Glutamatergic neuron (in vitro differentiated cells): Measurements from ENCODE around the gene NEK1. TPM values are rescaled to one million over a fixed set of nuclear protein-coding genes. Genes with fewer than 3 reads are reported as not detected.
A peak's percentile ranks its signal among the peaks of the same experiment; 100 is the strongest.

Experiments
- DNase-seq: peaks from one replicate; pipeline ENCODE4 v3.0.0; 2022
- H3K27ac Mint-ChIP-seq: one replicate; pipeline ENCODE4 v1.8.0; 2020; ENCODE audit warnings: mild to moderate bottlenecking, mixed read lengths, inconsistent platforms; ENCODE audit not compliant: unreplicated experiment
- H3K27me3 Mint-ChIP-seq: one replicate; pipeline ENCODE4 v1.8.0; 2020; ENCODE audit warnings: mild to moderate bottlenecking, moderate library complexity, mixed read lengths, inconsistent platforms; ENCODE audit not compliant: unreplicated experiment
- H3K36me3 Mint-ChIP-seq: one replicate; pipeline ENCODE4 v1.8.0; 2020; ENCODE audit warnings: mild to moderate bottlenecking, mixed read lengths, inconsistent platforms; ENCODE audit not compliant: unreplicated experiment
- H3K4me1 Mint-ChIP-seq: one replicate; pipeline ENCODE4 v1.8.0; 2020; ENCODE audit warnings: mild to moderate bottlenecking, low read depth, mixed read lengths, inconsistent platforms; ENCODE audit not compliant: unreplicated experiment
- H3K4me3 Mint-ChIP-seq: one replicate; pipeline ENCODE4 v1.8.0; 2020; ENCODE audit warnings: mild to moderate bottlenecking, mixed read lengths, inconsistent platforms; ENCODE audit not compliant: unreplicated experiment
- H3K9me3 Mint-ChIP-seq: one replicate; pipeline ENCODE4 v1.8.0; 2020; ENCODE audit warnings: mild to moderate bottlenecking, moderate library complexity, mixed read lengths, inconsistent platforms; ENCODE audit not compliant: unreplicated experiment
- total RNA-seq: library from RNA; stranded (reverse); fragmentation: NEBNext Ultra II Directional; extraction: Animal tissue kit (Norgen Biotek cat#: 25700); gene quantifications from one replicate; pipeline ENCODE4 v1.2.1, GENCODE V29; 2021; ENCODE audit not compliant: unreplicated experiment
- TF ChIP-seq, protein P1 (sequence below): fragments of 200-600 bp; sonication (generic); IDR thresholded peaks from one replicate; pipeline ENCODE4 v1.5.0; 2021; ENCODE audit not compliant: partially characterized antibody, unreplicated experiment

The NEK1 gene
- total RNA-seq, 1 donor from 2014 or later = 23.2 TPM

DNA sequence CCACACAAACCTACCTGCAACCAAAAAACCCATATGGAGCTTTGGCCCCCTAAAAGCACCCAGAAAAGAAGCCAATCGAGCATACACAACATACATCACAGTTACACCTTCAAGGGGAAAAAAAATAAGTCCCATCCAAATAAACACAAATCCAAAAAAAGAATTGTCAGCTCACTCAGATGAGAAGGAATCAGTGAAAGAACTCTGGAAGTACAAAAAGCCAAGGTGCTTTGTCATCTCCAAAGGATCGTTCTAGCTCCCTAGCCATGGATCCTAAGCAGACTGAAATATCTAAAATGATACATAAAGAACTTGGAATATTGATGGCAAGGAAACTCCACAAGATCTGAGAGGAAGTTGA lies 119.2 kb downstream of the NEK1 start:
- peaks cover 22% of the 10 kb centered on the region for H3K36me3 Mint-ChIP-seq
- H3K4me1 Mint-ChIP-seq = no peaks in the 10 kb centered on the region
- TF ChIP-seq, protein P1, sequence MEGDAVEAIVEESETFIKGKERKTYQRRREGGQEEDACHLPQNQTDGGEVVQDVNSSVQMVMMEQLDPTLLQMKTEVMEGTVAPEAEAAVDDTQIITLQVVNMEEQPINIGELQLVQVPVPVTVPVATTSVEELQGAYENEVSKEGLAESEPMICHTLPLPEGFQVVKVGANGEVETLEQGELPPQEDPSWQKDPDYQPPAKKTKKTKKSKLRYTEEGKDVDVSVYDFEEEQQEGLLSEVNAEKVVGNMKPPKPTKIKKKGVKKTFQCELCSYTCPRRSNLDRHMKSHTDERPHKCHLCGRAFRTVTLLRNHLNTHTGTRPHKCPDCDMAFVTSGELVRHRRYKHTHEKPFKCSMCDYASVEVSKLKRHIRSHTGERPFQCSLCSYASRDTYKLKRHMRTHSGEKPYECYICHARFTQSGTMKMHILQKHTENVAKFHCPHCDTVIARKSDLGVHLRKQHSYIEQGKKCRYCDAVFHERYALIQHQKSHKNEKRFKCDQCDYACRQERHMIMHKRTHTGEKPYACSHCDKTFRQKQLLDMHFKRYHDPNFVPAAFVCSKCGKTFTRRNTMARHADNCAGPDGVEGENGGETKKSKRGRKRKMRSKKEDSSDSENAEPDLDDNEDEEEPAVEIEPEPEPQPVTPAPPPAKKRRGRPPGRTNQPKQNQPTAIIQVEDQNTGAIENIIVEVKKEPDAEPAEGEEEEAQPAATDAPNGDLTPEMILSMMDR = peak; percentile 34
- DNase-seq = no peak
- no peak overlapping the region for H3K27ac Mint-ChIP-seq
- H3K9me3 Mint-ChIP-seq = no peaks in the 10 kb centered on the region
- no peak overlapping the region for H3K4me3 Mint-ChIP-seq
- H3K27me3 Mint-ChIP-seq = no peaks in the 10 kb centered on the region

DNA sequence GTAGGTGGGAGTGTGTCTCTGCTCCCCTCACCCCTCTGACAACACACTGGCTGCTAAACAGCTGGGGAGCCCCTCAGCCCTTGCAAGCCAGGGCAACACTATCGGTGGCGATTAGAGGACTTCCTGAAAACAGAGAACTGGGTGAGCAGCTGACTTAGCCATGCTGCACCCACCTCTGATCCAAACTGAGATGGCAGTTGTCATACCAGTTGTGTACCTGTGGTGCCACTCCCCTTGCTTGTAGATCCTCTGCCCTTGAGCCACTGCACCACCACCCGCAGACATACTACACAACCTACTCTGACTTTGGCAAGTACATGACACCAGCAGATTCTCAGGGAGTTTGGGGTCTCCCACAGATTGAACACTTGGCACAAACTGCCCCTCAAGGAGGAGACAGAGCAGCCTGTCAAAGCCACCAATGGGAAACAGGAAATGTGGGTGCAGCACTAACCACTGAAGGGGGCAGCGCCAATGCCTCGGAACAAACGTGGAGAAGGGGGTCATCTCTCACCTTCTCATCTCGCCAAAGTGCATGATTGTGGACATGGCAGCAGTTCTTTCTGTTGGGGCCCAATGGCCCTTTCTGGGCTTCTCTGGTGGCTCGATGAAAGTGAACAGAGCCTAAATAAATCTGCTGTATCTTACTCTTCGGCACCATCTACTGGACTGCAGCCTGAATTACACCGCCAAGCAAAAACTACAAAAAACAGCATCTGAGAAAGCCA lies 119.8 kb downstream of the NEK1 start:
- Mint-ChIP-seq H3K27ac (peak overlapping the region; percentile 28), H3K36me3 (peaks cover 19% of the 10 kb centered on the region), H3K9me3 (no peaks in the 10 kb centered on the region), H3K4me1 (no peaks in the 10 kb centered on the region), H3K27me3 (no peaks in the 10 kb centered on the region), H3K4me3 (no peak overlapping the region)
- DNase-seq = peak; percentile 30
- TF ChIP-seq, protein P1 = peak; percentile 82

DNA sequence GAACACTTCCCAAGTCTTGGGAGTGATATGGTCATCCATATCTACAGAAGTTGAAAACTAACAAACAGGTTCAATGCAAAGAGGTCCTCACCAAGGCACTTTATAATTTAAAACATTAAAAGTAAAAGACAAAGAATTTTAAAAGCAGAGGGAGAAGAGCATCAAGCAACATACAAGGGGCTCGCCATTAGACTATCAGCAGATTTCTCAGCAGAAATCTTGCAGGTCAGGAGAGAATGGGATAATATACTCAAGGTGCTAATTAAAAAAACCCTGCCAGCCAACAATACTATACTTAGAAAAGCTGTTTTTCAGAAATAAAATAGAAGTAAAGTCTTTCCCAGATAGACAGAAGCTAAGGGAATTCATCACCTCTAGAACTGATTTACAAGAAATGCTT lies 121.2 kb downstream of the NEK1 start:
- H3K4me1 Mint-ChIP-seq = no peaks in the 10 kb centered on the region
- H3K4me3 Mint-ChIP-seq = no peak overlapping the region
- peaks cover 15% of the 10 kb centered on the region for H3K36me3 Mint-ChIP-seq
- no peaks in the 10 kb centered on the region for H3K9me3 Mint-ChIP-seq
- no peak overlapping the region for H3K27ac Mint-ChIP-seq
- no peaks in the 10 kb centered on the region for H3K27me3 Mint-ChIP-seq
- DNase-seq = no peak
- TF ChIP-seq, protein P1 = no peak

DNA sequence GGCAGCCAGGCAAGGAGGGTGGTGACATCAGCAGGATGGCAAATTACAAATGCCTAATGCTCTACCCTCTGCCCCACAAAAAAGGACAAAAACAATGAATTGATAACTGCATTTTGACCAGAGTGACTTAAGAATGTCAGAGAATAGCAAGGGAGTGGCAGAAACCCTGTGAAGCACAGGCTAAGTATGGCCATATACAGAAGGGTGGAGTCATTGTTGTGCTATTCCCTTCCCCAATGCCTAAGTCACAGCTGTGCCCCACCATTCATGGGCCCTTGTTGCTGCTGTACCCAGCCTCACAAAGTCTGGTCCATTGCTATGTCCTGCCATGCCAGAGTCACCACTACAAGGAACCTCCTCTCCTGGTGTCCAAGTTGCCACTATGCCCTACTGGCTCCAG lies 123.1 kb downstream of the NEK1 start:
- H3K27me3 Mint-ChIP-seq = no peaks in the 10 kb centered on the region
- TF ChIP-seq, protein P1 = no peak
- no peak overlapping the region for H3K27ac Mint-ChIP-seq
- DNase-seq = no peak
- H3K9me3 Mint-ChIP-seq = no peaks in the 10 kb centered on the region
- peaks cover 15% of the 10 kb centered on the region for H3K36me3 Mint-ChIP-seq
- H3K4me1 Mint-ChIP-seq = peaks cover 8% of the 10 kb centered on the region
- no peak overlapping the region for H3K4me3 Mint-ChIP-seq

DNA sequence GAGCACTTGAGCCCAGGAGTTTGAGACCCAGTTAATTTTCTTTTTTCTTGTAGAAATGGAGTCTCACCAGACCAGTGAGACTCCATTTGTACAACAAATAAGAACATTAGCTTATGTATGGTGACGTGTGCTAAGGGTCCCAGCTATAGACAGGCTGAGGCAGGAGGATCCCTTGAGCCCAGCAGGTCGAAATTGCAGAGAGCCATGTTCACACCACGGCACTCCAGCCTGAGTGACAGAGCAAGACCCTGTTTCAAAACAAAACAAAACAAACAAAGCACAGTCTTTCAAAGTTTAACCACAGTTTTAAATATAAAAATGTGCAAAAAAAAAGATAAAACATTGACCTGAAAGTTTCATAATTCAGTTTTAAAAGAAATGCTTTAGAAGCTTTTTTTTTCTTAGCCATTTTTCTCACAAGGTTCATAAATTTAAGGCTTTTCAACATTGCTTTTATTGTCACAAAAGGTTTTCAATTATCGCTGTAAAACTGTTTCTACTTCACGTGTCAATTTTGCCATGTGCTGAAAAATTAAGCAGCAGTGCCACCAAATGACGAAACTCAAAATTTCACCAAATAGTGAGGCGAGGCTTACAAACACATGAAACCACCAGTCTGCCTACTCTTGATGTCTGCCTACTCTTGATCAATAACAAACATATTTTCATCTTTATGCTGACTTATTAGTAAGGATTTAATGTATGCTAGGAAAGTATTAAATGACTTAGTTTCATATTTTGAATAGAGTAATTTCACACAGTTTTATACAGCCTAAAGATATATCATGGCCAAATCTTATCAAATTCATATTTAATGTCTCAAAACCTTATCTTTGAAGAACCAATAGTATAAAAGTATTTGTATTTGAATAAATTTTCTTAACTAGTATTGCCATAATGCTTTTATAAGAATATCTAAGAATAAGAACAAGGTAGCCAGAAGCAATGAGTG lies 126.3 kb downstream of the NEK1 start:
- peak overlapping the region; percentile 41 for H3K27ac Mint-ChIP-seq
- no peak overlapping the region for H3K4me3 Mint-ChIP-seq
- no peaks in the 10 kb centered on the region for H3K27me3 Mint-ChIP-seq
- H3K4me1 Mint-ChIP-seq = peaks cover 8% of the 10 kb centered on the region
- H3K9me3 Mint-ChIP-seq = peaks cover 4% of the 10 kb centered on the region
- TF ChIP-seq, protein P1 = peak; percentile 47
- DNase-seq = peak; percentile 27
- H3K36me3 Mint-ChIP-seq = peaks cover 21% of the 10 kb centered on the region
